BLaER1 (cell line): ENCODE data around the gene SPRR1A.
"Not testable (repeated sequence)": the region's sequence is repeated elsewhere in the genome, so short reads cannot be mapped to it uniquely, and the experiment has no call there.

ENCODE experiments used
- H3K27ac ChIP-seq: shearing (Covaris generic); formaldehyde crosslinking; 2 replicates; pipeline ENCODE4 v1.8.1; 2022
- H3K27me3 ChIP-seq: shearing (Covaris generic); formaldehyde crosslinking; 2 replicates; pipeline ENCODE4 v1.8.1; 2022
- H3K36me3 ChIP-seq: shearing (Covaris generic); formaldehyde crosslinking; 2 replicates; pipeline ENCODE4 v1.8.1; 2022
- H3K4me1 ChIP-seq: shearing (Covaris generic); formaldehyde crosslinking; 2 replicates; pipeline ENCODE4 v1.8.1; 2022
- H3K4me2 ChIP-seq: shearing (Covaris generic); formaldehyde crosslinking; 2 replicates; pipeline ENCODE4 v1.8.1; 2022
- H3K4me3 ChIP-seq: shearing (Covaris generic); formaldehyde crosslinking; 2 replicates; pipeline ENCODE4 v1.8.1; 2022
- H3K9ac ChIP-seq: shearing (Covaris generic); formaldehyde crosslinking; 2 replicates; pipeline ENCODE4 v1.8.1; 2022
- H3K9me3 ChIP-seq: shearing (Covaris generic); formaldehyde crosslinking; 2 replicates; pipeline ENCODE4 v1.8.1; 2022
- H4K20me1 ChIP-seq: shearing (Covaris generic); formaldehyde crosslinking; 2 replicates; pipeline ENCODE4 v1.8.1; 2022
- Cebpa-rat ChIP-seq: shearing (Covaris generic); IDR thresholded peaks from 2 replicates; pipeline ENCODE4 v1.8.1; 2022

SPRR1A gene

GRCh38 chr1:152995842-152996241 is 12.0 kb downstream of the SPRR1A start:
- Histone ChIP-seq H3K36me3 (no peaks in the 10 kb centered on the region), H3K4me3 (no peak overlapping the region), H4K20me1 (no peaks in the 10 kb centered on the region), H3K9ac (no peak overlapping the region), H3K4me2 (no peak overlapping the region), H3K27me3 (no peaks in the 10 kb centered on the region), H3K27ac (no peak overlapping the region), H3K9me3 (peaks cover 9% of the 10 kb centered on the region), H3K4me1 (no peaks in the 10 kb centered on the region)
- no peak for TF ChIP-seq Cebpa-rat

- Histone ChIP-seq H4K20me1 (no peaks in the 10 kb centered on the region), H3K4me1 (peaks cover under 1% of the 10 kb centered on the region), H3K4me2 (no peak overlapping the region), H3K9ac (no peak overlapping the region), H3K27me3 (no peaks in the 10 kb centered on the region), H3K36me3 (no peaks in the 10 kb centered on the region), H3K4me3 (no peak overlapping the region), H3K27ac (no peak overlapping the region), H3K9me3 (peaks cover 9% of the 10 kb centered on the region)
- TF ChIP-seq Cebpa-rat = no peak
Measured at GRCh38 chr1:152996633-152997400, 12.9 kb downstream of the SPRR1A start.

- Histone ChIP-seq H3K36me3 (no peaks in the 10 kb centered on the region), H4K20me1 (no peaks in the 10 kb centered on the region), H3K27ac (no peak overlapping the region), H3K9me3 (peaks cover 9% of the 10 kb centered on the region), H3K4me1 (peaks cover 12% of the 10 kb centered on the region), H3K4me3 (no peak overlapping the region), H3K4me2 (no peak overlapping the region), H3K9ac (no peak overlapping the region), H3K27me3 (no peaks in the 10 kb centered on the region)
- TF ChIP-seq Cebpa-rat = no peak
Measured at GRCh38 chr1:152997901-152998300, 14.0 kb downstream of the SPRR1A start.

GRCh38 chr1:152998476-152998875 is 14.6 kb downstream of the SPRR1A start:
- Histone ChIP-seq H3K4me1 (peaks cover 15% of the 10 kb centered on the region), H3K4me3 (no peak overlapping the region), H3K36me3 (no peaks in the 10 kb centered on the region), H3K9me3 (peaks cover 9% of the 10 kb centered on the region), H3K4me2 (no peak overlapping the region), H3K27me3 (no peaks in the 10 kb centered on the region), H3K9ac (no peak overlapping the region), H3K27ac (no peak overlapping the region), H4K20me1 (no peaks in the 10 kb centered on the region)
- TF ChIP-seq Cebpa-rat = no peak

- Histone ChIP-seq H3K36me3 (no peaks in the 10 kb centered on the region), H3K9me3 (peaks cover 8% of the 10 kb centered on the region), H3K27me3 (no peaks in the 10 kb centered on the region), H4K20me1 (no peaks in the 10 kb centered on the region), H3K4me1 (peaks cover 15% of the 10 kb centered on the region), H3K4me2 (no peak overlapping the region), H3K4me3 (no peak overlapping the region), H3K27ac (no peak overlapping the region), H3K9ac (no peak overlapping the region)
- no peak for TF ChIP-seq Cebpa-rat
Measured at GRCh38 chr1:152999818-153000217, 15.9 kb downstream of the SPRR1A start.

GRCh38 chr1:153000294-153000693 is 16.4 kb downstream of the SPRR1A start:
- TF ChIP-seq Cebpa-rat = no peak
- peaks cover 3% of the 10 kb centered on the region for H3K9me3 ChIP-seq

GRCh38 chr1:153001382-153001781 is 17.5 kb downstream of the SPRR1A start, which contains the start of gene SPRR3:
Gene SPRR3 (plus strand): TSS chr1:153001749. CDS start chr1:153003021, 1,272 bp downstream.
- TF ChIP-seq Cebpa-rat = no peak
- Histone ChIP-seq H3K36me3 (no peaks in the 10 kb centered on the region), H3K9me3 (no peaks in the 10 kb centered on the region), H3K4me3 (no peak within 1 kb of the TSS), H3K9ac (no peak within 1 kb of the TSS), H3K4me2 (peak within 1 kb of the TSS; percentile 43), H4K20me1 (no peaks in the 10 kb centered on the region), H3K27me3 (no peaks in the 10 kb centered on the region), H3K27ac (no peak within 1 kb of the TSS), H3K4me1 (peaks cover 15% of the 10 kb centered on the region)

More at GRCh38 chr1:153000294-153000693, 16.4 kb downstream of the SPRR1A start:
- H3K9ac ChIP-seq = no peak overlapping the region
- no peaks in the 10 kb centered on the region for H4K20me1 ChIP-seq
- H3K4me1 ChIP-seq = peaks cover 15% of the 10 kb centered on the region
- H3K27me3 ChIP-seq = no peaks in the 10 kb centered on the region
- no peak overlapping the region for H3K4me2 ChIP-seq
- H3K27ac ChIP-seq = no peak overlapping the region
- H3K36me3 ChIP-seq = no peaks in the 10 kb centered on the region
- H3K4me3 ChIP-seq = no peak overlapping the region

- H3K4me3 ChIP-seq, H3K4me2 ChIP-seq, H3K9ac ChIP-seq, H3K36me3 ChIP-seq, H3K4me1 ChIP-seq, H3K27ac ChIP-seq, H4K20me1 ChIP-seq, H3K27me3 ChIP-seq: not testable (repeated sequence)
- peaks cover 11% of the 10 kb centered on the region for H3K9me3 ChIP-seq
Measured at GRCh38 chr1:153011235-153011758, 27.4 kb downstream of the SPRR1A start.

GRCh38 chr1:153021829-153022228 is 37.9 kb downstream of the SPRR1A start:
- H3K4me3 ChIP-seq, H3K27me3 ChIP-seq, H3K36me3 ChIP-seq, H3K9ac ChIP-seq, H4K20me1 ChIP-seq: not testable (repeated sequence)
- Histone ChIP-seq H3K9me3 (peaks cover 14% of the 10 kb centered on the region), H3K4me2 (peak overlapping the region; percentile 75), H3K27ac (0 out of 2 replicates have a peak overlapping the region, but pooled peaks have one; percentile 66), H3K4me1 (peaks cover 34% of the 10 kb centered on the region)

GRCh38 chr1:153022340-153022739 is 38.5 kb downstream of the SPRR1A start:
- not testable (repeated sequence) for H3K36me3 ChIP-seq, H4K20me1 ChIP-seq, H3K27me3 ChIP-seq, H3K9ac ChIP-seq, H3K4me3 ChIP-seq
- H3K4me2 ChIP-seq = peak overlapping the region; percentile 75
- peaks cover 14% of the 10 kb centered on the region for H3K9me3 ChIP-seq
- H3K27ac ChIP-seq = peak overlapping the region; percentile 66
- peaks cover 34% of the 10 kb centered on the region for H3K4me1 ChIP-seq
